ENCODE results near the gene FKBP4.
A peak's percentile ranks its signal among the peaks of the same experiment; 100 is the strongest.

FKBP4 gene

DNA sequence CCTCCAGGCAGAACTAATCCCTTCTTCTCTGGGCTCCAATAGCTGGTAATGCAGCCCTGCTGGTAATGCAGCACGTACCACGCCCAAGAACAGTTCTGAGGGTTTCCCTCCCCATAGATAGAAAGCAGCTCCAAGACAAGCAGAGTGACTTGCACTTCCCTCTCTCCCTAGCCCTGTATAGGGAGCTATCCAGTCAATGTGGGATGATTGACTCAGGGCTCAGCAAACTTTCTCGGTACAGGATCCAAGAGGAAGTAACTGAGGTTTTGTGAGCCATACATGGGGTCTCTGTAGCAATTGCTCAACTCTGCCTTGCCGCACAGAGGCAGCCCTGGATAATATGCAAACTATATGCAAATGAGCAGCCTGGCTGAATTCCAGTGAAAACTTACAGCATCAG, 15.5 kb upstream of the FKBP4 start:
- DNase-seq (ENCODE audit: low read depth), result no peak

DNA sequence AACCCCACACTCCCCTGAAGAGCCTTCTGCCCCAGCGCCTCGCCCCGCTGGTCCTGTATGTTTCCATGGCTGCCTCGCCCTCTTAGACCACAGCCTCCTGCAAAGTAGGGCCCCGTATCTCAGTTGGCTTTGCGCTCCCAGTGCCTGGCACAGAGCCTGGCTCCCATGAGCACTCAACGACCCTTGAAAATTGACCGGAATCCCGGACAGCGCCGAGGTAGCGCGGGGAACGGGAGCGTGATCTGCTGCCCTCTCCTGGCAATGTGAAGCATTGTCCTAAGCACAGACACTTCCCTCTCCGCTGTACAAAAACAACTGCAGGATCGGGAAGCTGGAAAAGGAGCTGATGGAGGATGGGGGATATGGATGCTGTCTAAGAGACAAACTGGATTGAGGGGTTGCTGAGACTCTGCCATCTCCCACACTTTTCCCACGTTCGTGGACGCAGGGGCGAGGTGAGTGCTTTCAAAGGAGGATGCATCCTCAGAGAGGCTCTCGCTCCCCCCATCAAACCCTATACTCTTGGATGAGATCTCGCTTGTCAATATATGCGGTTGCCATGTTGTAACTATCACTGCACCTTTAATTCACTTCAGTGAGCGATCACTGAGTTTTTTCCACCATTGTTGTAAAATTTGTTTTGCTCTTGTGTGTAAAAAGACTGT, 10.7 kb upstream of the FKBP4 start:
- no peak for DNase-seq (ENCODE audit: low read depth)

DNA sequence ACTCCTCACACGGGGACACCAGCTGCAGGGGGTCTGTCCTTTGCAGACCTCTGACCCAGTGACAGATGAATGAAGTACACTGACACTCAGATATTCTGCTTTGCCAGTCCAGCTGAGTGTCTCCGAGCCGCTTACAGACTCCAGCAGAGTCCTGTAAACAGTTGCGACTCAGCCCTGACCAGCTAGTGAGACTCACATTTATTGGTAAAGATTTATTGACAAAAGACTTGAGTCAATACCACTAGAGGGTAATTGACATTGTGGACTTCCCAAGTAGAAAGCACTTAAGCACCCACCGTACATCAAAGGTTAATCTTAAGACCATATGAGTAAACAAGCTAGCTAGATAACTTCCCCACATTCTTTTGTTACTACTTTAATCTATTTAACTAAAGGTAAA, 9.8 kb upstream of the FKBP4 start:
- no peak for DNase-seq (ENCODE audit: low read depth)

DNA sequence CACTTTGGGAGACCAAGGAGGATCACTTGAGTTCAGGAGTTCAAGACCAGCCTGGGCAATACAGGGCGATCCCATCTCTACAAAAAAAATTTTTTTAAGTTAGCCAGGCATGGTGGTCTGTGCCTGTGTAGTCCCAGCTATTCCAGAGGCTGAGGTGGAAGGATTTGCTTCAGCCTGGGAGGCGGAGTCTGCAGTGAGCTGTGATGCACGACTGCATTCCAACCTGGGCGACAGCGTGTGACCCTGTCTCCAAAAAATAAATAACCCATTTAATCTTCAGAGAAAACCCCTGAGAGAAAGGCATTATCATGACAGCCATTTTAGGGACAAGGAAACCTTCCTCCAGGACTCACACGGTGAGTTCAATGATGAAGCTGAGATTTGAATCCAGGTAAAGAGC, 3.7 kb upstream of the FKBP4 start:
- DNase-seq (ENCODE audit: low read depth), result no peak

DNA sequence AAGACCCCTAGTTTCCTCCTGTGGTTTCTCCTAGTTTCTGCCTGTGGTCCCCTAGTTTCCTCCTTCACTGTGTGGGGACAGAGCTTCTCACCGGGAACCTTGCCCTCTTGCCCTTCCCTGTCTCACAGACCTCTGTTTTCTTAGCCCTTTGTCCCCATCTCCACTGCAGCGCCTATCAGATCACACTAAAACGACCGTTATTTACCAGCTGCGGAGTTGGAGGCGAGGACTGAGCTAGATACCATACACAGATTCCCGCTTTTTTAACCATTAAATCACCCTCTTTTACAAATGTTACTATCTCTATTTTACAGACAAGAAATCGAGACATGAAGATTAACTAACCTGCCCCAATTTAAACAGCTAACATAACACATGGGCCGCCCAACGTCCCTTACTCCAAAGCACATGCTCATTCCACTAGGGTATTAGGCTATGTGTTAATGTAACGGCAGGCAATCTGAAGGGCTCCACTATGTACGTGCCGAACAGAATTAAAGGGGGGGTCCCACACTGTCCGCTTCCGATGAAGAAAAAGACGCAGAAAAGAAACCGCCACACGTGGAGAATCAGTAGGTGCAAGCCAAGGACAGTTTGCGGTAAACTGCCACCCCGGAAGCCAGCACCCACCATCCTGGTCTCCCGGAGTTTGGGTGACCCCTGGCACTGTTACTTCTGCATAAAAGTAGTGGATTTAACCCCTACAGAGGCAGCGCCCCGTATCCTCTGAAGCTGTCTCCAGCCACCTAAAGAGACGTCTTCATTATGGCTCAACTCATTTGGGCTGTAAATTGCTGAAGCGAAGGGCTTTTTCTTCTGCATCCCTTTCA, 1.9 kb upstream of the FKBP4 start:
- no peak for DNase-seq (ENCODE audit: low read depth)

DNA sequence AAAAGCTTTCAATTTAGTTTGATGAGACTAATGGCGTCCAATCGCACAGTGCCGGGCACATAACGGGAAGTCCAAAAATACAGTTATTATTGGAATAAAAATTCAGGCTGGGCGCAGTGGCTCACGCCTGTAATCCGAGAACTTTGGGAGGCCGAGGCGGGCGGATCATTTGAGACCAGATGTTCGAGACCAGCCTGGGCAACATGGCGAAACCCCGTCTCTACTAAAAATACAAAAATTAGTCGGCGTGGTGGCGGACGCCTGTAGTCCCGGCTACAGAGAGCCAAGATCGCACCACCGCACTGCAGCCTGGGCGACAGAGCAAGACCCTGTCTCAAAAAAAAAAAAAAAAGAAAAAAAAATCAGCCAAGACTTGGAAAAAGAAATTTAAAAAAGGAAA, 1.2 kb upstream of the FKBP4 start:
- no peak for DNase-seq (ENCODE audit: low read depth)

DNA sequence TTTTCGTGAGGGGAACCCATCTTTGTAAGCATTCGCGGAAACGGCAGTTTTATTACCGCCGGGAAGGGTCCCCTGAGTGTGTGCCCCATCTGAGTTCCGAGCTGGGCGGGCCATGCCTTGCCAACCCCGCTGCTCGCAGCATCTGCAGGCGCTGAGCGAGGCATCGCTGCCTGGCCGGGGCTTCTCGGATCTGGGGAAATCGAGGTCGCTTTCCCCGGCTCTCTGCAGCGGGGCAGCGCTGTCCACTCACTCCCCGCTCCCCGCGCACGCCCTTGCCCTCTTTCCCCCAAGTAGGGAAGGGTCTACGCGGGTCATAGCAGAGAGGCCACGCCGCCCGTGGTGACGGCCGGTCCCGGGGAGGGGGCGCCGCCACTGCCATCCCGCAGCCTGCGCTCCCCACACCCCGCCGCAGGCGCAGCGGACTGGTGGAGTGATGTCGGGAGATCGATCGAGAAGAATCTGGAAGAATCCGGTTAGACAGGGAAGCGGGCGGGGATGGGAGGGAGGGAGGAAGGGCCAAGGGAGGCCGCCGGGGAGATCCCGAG, 507 bp upstream of the FKBP4 start:
- DNase-seq (ENCODE audit: low read depth), result no peak

DNA sequence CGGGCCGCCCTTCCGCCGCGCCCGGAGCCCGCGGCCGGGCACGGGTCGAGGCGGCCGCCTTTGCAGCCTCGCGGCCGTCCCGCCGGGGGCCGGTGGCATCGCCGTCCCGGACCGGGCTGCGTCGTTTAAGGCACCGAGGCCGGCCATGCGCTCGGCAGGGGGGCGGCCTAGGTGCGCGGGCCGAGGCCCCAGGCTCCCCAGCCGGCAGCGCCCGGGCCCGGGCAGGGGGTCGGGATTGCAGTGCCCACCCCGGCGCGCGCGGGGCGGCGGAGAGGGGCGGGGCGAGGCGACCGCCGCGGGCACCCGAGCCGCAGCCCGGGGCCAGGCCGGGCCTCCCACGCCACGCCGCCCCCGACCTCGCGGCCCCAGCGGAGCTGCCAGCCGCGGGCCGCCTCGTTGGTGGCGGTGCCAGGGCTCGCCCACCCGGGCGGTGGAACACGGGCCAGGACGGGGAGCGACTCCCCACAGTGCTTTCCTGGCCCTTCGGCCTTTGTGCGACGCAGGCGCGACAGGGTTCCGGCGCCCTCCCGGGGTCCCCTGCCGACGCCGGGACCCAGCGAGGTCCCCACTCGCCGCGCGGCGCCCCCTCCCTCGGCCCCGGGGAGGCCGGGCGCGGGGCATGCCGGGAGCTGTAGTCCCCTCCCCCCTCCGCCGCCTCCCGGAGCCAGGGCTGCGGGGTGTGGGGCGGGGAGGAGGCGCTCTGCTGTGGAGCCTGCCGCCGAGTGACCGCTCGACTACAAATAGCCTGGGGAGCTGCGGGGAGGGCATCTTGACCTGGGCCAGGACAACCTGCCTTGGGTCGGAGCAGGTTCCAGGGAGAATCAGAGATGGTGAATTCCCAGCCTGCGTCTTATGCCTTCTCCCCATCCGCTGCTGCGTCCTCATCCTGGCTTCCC, 769 bp downstream of the FKBP4 start:
- peak; percentile 54 for DNase-seq (ENCODE audit: low read depth)

DNA sequence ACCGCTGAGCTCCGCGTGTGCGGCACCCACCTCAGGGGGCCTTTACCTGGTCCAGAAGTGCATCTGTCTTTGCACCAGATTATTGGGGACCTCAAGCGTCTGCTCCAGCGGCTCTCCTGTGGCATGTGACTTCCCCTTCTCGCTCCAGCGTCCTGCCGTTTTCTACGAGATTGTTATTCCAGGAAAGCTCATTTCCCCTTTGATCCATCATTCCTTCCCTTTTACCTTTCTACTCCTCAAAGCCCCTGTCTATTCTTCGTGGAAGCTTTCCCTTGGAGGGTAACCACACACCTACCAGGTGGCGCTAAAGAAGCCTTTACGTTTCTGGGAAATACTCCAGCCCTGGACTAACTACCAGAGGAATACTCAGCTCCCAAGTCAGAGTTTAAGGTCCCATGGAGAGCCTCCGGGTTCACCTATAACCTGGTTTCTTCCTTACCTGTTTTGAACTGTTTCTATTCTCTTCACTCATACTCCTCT, 1.5 kb downstream of the FKBP4 start:
- DNase-seq (ENCODE audit: low read depth), result no peak

DNA sequence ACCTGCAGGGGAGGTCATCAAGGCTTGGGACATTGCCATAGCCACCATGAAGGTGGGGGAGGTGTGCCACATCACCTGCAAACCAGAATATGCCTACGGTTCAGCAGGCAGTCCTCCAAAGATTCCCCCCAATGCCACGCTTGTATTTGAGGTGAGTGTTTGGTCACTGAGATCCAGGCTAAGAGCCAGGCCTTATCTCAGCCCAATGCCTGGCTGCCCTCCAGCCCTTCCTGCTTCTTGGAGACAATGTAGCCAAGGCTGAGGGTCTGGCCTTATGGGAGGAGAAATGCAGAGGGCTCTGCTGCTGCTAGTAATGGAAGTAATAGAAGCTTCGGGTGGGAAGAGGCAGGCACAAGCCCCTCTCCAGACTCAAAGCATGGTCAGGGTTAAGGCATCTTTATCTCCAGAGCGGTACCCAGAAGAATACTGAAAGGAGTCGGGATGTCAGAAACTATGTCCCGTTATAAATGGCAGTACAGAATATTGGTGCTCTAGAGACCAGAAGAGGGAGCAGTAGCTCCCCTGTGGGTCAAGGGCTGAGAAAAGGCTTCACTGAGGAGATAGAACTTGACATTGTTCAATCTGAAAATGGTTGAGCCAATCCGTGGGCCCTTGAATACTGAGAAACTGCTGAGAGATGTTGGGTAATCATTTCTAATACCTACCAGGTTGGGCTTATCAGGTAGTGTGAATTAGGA, 3.1 kb downstream of the FKBP4 start:
- no peak for DNase-seq (ENCODE audit: low read depth)

DNA sequence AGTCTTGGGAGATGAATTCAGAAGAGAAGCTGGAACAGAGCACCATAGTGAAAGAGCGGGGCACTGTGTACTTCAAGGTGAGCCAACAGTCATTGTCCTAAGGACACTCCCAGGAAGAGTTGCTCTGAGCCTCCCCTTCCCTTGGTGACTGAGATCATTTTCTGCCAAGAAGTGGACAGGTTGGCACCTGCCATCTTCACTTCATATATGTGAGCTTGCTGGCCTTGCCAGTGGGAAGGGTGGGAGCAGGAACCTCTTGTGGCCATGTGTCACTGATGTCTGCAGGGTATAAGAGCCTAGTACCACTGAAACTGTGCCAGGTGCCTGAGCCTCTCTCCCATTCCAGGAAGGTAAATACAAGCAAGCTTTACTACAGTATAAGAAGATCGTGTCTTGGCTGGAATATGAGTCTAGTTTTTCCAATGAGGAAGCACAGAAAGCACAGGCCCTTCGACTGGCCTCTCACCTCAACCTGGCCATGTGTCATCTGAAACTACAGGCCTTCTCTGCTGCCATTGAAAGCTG, 5.3 kb downstream of the FKBP4 start:
- DNase-seq (ENCODE audit: low read depth), result no peak

DNA sequence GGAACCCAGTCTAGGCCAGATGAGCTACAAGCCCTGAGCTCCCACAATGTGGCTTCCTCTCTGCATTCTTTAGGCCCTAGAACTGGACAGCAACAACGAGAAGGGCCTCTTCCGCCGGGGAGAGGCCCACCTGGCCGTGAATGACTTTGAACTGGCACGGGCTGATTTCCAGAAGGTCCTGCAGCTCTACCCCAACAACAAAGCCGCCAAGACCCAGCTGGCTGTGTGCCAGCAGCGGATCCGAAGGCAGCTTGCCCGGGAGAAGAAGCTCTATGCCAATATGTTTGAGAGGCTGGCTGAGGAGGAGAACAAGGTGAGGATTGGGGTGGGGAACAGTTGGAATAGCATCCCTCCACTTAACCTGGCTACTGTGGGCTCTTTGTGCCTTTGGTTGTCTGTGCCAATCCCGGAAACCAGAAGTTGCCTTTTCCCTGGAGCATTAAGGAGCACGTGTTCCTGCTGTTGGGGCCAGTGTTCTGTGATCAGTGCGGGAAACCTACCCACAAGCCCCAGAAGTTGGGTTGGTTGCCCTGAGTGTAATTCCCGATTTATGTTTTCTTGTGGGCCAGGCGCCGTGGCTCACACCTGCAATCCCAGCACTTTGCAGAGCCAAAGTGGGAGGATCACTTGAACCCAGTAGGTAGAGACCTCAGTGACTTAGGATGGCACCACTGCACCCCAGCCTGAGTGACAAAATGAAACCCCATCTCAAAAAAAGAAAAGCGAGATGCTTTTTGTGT, 6.4 kb downstream of the FKBP4 start:
- no peak for DNase-seq (ENCODE audit: low read depth)

DNA sequence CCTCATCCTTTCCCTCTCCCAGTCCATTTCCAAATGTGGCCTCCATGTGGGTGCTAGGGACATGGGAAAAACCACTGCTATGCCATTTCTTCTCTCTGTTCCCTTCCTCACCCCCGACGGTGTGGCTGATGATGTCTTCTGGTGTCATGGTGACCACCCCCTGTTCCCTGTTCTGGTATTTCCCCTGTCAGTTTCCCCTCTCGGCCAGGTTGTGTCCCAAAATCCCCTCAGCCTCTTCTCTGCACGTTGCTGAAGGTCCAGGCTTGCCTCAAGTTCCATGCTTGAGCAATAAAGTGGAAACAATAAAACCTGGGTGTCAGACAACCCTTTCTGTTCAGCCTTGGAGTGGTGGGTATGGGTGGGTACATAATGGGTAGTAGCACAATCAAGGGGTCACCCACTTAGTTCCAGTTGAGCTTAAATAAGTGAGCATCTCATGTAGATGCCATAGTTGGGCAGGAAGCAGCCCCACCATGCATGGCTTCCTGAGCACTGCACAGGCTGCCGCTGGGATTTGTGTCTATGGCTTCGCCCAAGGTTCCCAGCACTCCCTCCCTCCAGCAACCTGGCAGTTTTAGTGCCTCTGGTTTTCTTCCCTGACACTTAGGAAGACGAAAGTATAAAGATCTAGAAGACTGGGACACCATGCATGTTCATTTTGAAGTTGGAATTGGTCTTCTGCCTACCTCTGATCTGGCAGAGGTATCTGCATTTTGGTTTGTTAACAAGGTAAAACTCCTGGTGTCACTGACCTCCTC, 9.0 kb downstream of the FKBP4 start:
- DNase-seq (ENCODE audit: low read depth), result no peak

DNA sequence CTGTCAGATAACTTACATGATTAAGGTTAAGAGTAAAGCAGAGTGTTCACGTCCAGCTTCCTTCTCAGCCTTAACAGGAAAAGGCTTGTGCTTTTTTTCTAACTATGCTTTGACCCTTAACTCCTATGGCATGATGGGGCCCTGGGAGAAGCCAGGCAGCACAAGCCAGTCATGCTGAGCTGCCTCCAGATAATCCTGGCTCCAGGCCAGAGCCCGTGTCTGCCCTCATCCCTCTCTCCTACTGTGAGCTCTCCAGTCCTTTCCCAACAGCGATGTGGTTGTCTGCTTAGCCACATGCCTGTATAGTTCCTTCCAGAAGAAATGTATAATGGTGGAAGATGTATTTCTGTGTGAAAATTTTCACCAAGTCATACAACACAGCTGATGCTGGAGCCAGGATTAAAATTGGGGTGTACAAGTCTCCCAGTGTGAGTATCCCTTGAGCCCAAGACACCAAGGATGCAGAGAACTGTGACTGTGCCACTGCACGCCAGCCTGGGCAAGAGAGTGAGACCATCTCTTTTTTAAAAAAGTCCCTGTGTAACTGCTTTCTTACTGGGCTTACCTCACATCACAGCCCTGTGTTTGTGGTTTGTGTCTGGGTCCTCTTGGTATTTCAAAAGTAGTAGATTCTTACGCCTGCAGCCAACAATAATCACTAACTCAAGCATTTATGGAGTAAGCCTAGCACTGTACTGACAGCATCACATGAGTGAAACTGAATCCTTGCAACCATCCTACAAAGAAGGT, 9.8 kb downstream of the FKBP4 start:
- no peak for DNase-seq (ENCODE audit: low read depth)

DNA sequence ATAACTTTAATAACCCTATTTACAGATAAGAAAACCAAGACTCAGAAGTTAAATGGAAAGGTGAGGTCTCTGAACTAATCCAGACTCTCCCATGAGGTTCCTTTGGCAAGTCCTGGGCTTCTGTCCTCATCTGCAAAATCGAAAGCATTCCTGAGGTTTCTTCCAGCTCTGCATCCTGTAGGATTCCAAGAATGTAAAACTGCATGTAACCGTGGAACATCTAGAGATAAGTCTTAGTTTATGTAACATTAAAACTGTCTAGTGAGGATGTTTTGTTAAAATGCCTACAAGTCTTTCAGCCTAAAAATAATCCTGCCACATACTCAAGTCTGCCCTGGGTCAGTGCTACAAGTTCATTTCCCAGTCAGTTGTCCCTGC, 10.4 kb downstream of the FKBP4 start:
- DNase-seq (ENCODE audit: low read depth), result no peak

DNA sequence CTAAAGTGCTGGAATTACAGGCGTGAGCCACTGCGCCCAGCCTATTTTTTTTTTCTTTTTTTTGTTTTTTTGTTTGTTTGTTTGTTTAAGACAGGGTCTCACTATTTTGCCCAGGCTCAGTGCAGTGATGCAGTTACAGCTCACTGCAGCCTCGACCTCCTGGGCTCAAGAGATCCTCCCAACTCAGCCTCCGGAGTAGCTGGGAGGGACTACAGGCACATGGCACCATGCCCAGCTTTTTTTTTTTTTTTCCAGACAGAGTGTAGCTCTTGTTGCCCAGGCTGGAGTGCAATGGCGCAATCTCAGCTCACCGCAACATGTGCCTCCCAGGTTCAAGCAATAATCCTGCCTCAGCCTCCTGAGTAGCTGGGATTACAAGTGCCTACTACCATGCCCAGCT, 11.9 kb downstream of the FKBP4 start:
- DNase-seq (ENCODE audit: low read depth), result no peak

DNA sequence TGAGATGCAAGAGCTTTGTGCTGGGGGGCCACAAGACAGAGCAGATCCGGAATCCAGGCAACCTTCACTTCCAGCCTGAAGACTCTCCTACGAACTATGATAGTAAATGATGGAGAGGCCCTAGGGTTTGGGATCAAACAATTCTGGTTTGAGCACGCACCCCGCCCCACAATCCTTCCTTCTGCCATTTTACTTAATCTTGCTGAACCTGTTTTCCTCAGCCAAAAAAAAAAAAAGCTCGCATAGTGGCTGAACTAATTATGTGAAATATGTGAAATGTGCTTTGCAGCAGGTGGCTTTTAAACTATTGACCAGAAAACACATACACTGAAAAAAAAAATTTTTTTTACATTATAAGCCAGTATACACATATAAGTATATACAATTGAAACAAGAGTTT, 17.0 kb downstream of the FKBP4 start:
- no peak for DNase-seq (ENCODE audit: low read depth)

DNA sequence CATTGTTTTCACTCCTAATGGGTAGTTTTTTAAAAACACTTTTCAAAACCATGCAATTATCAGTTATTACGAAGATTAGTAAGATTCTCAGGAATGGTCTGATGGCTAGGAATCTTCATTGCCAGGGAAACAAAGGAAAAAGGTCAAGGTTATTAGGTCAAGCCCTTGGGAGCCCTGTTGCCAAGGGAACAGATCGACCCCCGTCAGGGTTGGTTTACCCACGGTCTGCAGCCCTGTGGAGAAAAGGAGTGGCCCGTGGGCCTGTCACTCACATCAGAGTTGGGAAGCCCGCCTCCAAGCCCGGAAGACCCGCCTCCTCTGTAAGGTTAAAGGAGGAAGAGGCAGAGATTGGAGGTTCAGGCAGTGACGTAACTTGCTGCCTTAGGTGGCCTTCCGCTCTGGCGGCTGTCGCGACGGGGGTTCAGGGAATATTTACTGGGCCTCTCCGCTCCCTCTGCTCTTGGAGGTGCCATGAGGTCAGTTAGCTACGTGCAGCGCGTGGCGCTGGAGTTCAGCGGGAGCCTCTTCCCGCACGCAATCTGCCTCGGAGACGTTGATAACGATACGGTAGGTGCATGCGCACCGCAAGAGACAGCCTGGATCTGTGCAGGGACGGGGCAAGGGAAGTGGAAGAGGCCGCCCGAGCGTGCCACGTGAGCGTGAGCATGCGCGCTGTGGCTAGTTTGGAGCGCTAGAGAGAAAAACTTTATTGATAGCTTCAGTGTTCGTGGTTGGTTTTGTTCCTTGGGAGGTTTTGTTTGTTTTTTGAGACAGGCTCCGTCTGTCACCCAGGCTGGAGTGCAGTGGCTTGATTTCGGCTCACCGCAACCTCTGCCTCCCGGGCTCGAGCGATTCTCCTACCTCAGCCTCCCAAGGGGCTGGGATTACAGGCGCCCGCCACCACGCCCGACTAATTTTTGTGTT, 17.8 kb downstream of the FKBP4 start, which contains the start of gene ITFG2:
Gene ITFG2, plus strand, starts transcription at position 379 of the 924 bp plus-strand sequence. Its CDS starts 93 bp downstream, at position 472.
- DNase-seq (ENCODE audit: low read depth), result peak; percentile 96
